Occipital lobe (tissue), 2 donors: Measurements from ENCODE around the gene GINS1. TPM values are rescaled to one million over a fixed set of nuclear protein-coding genes. Genes with fewer than 3 reads are reported as not detected.

Experiments used
- DNase-seq: peaks from one replicate; lab custom pipeline; 2025; lab: John Stamatoyannopoulos, UW
- total RNA-seq: library from RNA; depleted of rRNA; stranded (reverse); fragments of >200 nt; gene quantifications from one replicate; pipeline ENCODE4 v1.2.3, GENCODE V29; 2014

Gene GINS1
- total RNA-seq, 1 donor from 2014 or later = 9.7 TPM

DNA sequence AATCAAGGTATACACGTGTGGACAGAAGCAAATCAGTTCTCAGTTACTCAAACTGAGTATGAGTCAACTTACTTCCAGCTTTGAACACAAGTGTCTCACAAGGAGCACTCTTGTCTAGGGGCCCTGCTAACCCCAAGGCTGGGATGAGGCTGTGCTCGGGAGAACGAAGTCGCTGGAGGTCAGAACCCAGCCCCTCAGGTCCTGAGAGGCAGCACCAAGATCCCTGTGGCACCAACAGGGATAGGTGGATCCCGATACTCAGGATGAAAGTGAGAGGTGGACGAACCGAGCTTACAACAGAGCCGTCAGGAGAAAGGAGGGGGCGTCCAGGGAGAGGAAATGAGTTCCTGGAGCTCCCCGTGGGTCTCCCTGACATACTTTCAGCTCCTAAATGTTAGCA is 85.7 kb downstream of the GINS1 start:
- no peak for DNase-seq

- DNase-seq = no peak
These were observed 86.5 kb downstream of the GINS1 start for GRCh38 chr20:25493748-25494505.

DNA sequence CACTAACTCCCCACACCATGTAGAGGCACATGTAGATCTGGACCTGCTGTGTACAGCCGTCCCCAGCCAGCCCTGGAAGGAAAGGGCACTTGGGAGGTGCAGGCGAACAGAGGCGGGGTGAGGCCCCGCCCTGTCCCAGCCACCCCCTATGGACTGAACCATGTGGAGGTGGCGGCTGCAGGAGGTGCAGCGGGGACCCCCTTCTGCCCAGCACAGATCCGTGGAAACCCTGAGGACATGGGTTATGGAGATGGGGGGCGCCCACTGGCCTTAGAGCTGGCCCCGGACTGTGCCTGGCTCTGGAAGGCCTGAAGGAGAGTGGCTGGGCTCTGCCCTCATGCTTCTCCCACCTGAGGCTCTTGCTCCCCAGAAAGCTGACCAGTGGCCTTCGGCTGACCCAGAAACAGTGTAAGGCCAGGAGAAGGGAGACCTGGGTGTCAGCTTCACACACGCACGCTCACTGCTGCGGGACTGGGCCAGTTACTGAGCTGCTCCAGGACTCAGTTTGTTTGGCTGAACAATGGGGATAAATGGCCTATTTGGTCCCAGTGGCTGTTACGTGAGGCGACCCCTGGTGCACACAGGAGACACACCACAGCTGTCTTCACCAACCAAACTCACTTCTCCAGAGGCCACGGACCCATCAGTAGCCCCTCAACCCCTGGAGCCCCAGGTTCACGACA is 87.2 kb downstream of the GINS1 start:
- DNase-seq = no peak

DNA sequence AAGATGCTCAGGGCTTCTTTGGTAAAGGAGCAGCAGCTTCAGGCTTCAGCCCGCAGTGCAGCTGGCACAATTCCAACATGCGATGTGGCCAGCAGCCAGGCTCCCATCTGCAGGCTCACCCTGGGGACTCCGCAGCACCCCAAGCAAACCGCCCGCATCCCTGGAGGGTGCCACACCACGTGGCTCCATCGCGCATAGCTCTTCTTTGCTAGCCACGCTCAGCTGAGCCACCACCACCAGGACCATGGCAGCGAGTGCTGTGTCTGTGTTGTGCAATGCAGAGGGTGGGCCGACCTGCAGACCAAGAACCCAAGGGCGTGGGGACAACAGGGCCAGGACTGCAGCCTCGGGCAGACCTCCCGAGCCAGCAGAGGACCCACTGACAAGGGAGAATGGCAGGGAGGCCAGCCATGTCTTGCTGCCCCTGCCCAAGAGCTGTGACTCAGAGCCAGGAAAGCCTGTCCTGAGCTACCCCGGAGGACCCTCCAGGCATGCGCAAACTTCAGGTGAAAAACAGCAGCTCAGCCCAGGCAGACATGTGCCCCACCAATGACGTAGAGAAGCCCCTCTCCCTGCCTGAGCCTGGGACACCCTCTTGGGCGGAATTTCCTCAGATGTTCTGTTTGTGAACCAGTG is 87.8 kb downstream of the GINS1 start:
- no peak for DNase-seq

DNA sequence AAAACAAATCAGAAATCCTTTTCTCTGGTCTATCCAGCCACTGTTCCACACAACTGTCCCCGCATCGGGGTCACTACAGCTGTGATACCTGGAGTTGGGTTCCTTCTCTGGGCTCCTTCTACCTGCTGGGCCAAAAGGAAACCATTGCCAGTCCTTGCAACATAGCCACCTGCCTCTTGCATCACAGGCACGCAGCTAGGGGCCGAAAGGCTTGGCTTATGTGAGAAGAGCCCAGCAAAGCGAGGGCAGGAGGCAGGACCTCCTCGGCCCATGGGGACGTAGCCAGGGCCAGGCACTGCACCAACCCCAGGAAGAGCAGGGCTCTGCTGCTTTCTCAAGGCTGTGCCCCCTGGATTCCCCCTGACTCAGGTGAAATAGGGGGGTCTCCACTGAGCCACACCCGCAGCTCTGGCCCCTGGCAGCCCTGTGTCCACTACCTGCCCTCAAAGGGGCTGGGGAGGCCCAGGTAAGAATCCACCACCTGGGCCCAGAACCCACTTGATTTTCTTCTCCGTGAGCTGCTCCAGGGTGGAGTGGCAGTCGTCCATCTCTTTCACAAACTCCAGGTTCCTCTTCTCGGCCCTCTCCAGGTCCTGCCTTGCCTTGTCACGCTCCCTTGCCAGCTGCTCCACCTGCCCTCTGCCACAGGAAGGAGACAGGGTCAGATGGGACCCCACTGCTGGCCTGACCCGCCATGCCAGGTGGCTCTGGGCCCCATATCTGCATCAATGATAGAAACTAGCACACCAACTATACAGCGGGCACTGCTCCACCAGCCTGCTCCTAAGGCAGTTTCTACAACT is 88.9 kb downstream of the GINS1 start:
- no peak for DNase-seq

DNA sequence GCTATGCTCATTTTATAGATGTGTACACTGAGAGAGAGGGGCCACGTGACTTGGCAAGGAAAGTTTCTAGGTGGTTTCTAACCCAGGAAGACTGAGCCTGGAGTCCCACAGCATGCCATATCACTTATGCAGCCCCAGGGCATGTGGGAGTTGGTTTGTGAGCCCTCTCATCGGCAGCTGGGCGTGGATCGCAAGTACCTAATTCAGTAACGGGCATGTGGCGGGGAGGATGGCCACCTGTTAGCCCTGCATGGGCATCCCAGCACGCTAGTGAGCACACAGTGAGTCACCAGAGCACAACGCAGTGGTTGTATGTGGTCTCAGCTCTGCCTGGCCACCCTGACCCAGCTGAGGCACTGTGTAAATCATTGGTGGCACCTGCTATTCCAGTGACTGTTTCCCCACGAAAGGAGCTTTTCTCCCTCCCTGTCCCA is 89.5 kb downstream of the GINS1 start:
- DNase-seq = no peak

DNA sequence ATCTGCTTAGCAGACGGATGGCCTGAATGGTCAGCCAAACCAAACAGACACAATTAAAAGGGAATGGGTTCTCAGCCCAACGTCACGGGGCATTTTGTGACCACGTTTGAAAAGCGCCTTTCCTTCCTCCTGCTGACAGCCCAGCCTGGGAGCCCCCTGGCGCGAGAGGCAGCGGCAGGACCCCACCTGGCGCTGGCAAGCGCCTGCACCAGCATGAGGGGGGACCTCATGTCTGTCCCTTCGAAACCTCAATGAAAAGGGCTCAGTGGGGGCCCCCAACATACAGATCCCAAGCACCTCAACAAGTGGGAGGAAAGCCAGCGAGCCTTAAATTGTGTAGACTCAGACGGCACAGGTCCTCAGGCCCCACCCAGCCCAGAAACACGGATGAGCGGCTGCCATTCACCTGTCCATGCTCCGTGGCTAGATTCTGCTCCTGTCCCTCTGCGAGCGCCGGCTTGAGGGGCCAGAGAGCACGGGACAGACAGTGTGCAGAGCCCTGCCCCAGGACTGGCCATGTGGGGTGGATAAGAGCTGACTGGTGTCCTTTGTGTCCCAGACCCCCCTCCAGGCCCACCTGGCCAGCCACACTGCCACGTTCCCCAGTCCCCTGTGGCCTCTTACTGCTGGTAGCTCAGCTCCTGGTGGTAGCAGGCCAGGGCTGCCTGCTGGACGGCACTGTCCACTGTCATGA is 90.3 kb downstream of the GINS1 start:
- DNase-seq = no peak

Other genes starting within 250 kb of the GINS1 start
- 43.7 TPM for gene ENTPD6, start 212.0 kb upstream of the GINS1 start, total RNA-seq
- 72.1 TPM for gene PYGB, start 159.6 kb upstream of the GINS1 start, total RNA-seq
- 39.0 TPM for gene ABHD12, start 16.8 kb upstream of the GINS1 start, total RNA-seq
- 18.4 TPM for gene NINL, start 177.9 kb downstream of the GINS1 start, total RNA-seq
- 9.0 TPM for gene NANP, start 216.3 kb downstream of the GINS1 start, total RNA-seq